ENCODE data around the gene DAGLA. TPM values are rescaled to one million over a fixed set of nuclear protein-coding genes. Genes with fewer than 3 reads are reported as not detected.

DAGLA gene
- 1.1 and 4.6 TPM in 2 replicates for total RNA-seq (ENCODE audit: low replicate concordance)

DNA sequence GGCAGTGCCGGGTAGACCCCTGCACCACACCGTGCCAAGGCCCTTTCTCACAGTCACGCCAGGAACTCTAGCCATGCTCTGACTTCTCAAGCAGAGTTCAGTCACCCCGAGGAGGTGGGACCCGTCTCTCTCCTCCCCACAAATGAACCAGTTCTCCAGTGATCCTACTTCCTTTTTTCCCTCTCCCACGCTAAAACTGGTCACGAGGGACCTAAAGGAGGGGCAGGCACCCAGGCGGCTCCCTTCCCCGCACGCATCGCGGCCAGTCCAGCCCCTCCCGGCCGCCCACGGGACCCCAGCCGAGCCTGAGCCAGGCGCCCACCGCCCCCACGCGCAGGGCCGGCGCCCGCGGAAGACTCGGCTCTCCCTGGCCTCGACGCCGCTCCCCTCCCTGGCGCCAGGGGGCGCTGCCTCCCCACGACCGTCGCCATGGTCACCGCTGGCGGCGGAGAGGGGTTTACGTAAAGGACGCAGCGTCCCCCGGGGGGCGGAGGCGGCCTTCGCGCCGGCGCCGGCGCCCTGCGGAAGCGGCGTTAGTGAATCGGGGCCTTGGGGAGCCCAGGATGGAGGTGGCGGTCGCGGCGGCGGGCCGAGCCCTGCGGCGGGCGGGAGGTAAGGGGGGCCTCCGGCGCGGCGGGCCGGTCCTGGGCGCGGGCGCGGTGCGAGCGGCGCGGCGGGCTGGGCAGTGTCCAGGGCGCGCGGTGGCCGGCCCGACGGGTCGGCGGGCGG is at the start of gene DAGLA:
TSS of gene DAGLA (plus strand) at position 499 of the 729 bp plus-strand sequence. CDS start 39,765 bp downstream, outside the sequence.
- H3K9ac ChIP-seq, result no peak within 1 kb of the TSS

DNA sequence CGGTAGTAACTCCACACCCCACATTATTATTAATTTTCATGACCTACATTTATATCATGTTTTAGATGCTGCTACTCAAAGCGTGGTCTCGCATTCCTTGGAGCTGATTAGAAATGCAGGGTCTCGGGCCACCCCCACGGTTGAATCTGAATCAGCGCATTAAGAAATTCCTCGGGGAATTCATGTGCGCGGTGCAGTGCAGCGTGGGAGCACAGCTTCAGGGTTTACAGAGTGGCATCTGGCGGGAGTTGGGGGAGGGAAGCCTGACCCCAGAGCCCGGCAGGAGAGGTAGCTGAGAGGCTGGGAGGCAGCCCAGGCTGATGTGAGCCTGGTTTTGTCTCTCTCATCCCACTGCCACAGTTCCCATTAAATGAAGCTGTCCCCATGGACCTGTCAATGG is 48.1 kb upstream of the DAGLA start:
- DNase-seq (ENCODE audit: low spot score), result peak; percentile 70
- H3K9me3 Mint-ChIP-seq, result no peaks in the 10 kb centered on the region
- H3K4me3 Mint-ChIP-seq, result no peak overlapping the region
- no peak overlapping the region for H3K27ac Mint-ChIP-seq
- Histone ChIP-seq H3K9me3 (ENCODE audit: low read depth) (no peaks in the 10 kb centered on the region), H3K36me3 (no peaks in the 10 kb centered on the region), H3K4me3 (no peak overlapping the region), H3K27ac (no peak overlapping the region), H4K20me1 (ENCODE audit: low read depth) (no peaks in the 10 kb centered on the region), H3K4me1 (peaks cover 11% of the 10 kb centered on the region), H3K9ac (no peak overlapping the region), H2AFZ (replicated peaks) (no peak overlapping the region), H3K79me2 (ENCODE audit: low read depth) (no peaks in the 10 kb centered on the region), H3K4me2 (peak overlapping the region; percentile 19), H3F3A (ENCODE audit: low read depth) (no peaks in the 10 kb centered on the region), H3K27me3 (no peaks in the 10 kb centered on the region)
- H3K27me3 Mint-ChIP-seq (ENCODE audit: insufficient read depth, low read depth), result peaks cover 9% of the 10 kb centered on the region
- TF ChIP-seq EZH2 (IDR thresholded peaks at IDR 0.05) (no peak), EZH2phosphoT487 (IDR thresholded peaks at IDR 0.05) (no peak), CTCF (IDR thresholded peaks at IDR 0.05) (no peak)
- H3K36me3 Mint-ChIP-seq, result no peaks in the 10 kb centered on the region
- peaks cover 43% of the 10 kb centered on the region for H3K4me1 Mint-ChIP-seq

More for the DNA sequence above, at the start of gene DAGLA:
- Mint-ChIP-seq H3K36me3 (no peaks in the 10 kb centered on the region), H3K27ac (no peak within 1 kb of the TSS), H3K27me3 (ENCODE audit: insufficient read depth, low read depth) (peaks cover 16% of the 10 kb centered on the region), H3K9me3 (no peaks in the 10 kb centered on the region), H3K4me3 (peak within 1 kb of the TSS; percentile 83), H3K4me1 (peaks cover 24% of the 10 kb centered on the region)
- Histone ChIP-seq H3K4me3 (peak within 1 kb of the TSS; percentile 44), H3K27me3 (peaks cover 21% of the 10 kb centered on the region), H3K9me3 (ENCODE audit: low read depth) (no peaks in the 10 kb centered on the region), H3F3A (ENCODE audit: low read depth) (peaks cover 9% of the 10 kb centered on the region), H3K36me3 (no peaks in the 10 kb centered on the region), H2AFZ (replicated peaks) (peak within 1 kb of the TSS; percentile 48), H3K4me2 (peak within 1 kb of the TSS; percentile 71), H3K79me2 (ENCODE audit: low read depth) (no peaks in the 10 kb centered on the region), H3K4me1 (peaks cover 16% of the 10 kb centered on the region), H4K20me1 (ENCODE audit: low read depth) (no peaks in the 10 kb centered on the region), H3K27ac (no peak within 1 kb of the TSS)
- peak; percentile 89 for DNase-seq (ENCODE audit: low spot score)
- TF ChIP-seq EZH2 (IDR thresholded peaks at IDR 0.05) (no peak), EZH2phosphoT487 (IDR thresholded peaks at IDR 0.05) (no peak), CTCF (IDR thresholded peaks at IDR 0.05) (peak; percentile 96)

DNA sequence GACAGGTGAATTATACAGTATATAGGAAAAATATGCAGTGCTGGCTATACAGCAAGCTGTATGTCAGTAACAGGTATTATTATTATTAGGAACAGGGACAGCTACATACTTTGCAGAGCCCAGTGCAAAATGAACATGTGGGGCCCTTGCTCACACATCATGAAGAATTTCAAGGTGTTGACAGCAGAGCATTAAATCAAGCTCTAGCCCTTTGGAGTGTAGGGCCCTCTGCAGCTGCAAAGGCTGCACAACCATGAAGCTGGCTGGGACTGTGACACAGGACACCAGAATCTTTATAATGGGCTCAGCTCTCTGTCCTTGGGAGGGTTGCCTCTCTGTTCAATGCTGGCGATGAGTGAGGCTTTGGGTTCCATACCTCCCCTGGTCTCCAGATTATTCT is 44.9 kb upstream of the DAGLA start:
- no peak overlapping the region for H3K4me2 ChIP-seq
- H3K9me3 Mint-ChIP-seq, result no peaks in the 10 kb centered on the region
- peaks cover 6% of the 10 kb centered on the region for H3K27me3 Mint-ChIP-seq (ENCODE audit: insufficient read depth, low read depth)
- H3K4me3 ChIP-seq, result no peak overlapping the region
- H3K4me1 Mint-ChIP-seq, result peaks cover 23% of the 10 kb centered on the region
- no peaks in the 10 kb centered on the region for H3K27me3 ChIP-seq
- no peaks in the 10 kb centered on the region for H3K9me3 ChIP-seq (ENCODE audit: low read depth)
- no peak overlapping the region for H3K27ac Mint-ChIP-seq
- no peak for DNase-seq (ENCODE audit: low spot score)
- H2AFZ ChIP-seq (replicated peaks), result no peak overlapping the region
- TF ChIP-seq CTCF (IDR thresholded peaks at IDR 0.05) (no peak), EZH2phosphoT487 (IDR thresholded peaks at IDR 0.05) (no peak), EZH2 (IDR thresholded peaks at IDR 0.05) (no peak)
- H3K4me1 ChIP-seq, result peaks cover 11% of the 10 kb centered on the region
- no peak overlapping the region for H3K27ac ChIP-seq
- no peaks in the 10 kb centered on the region for H4K20me1 ChIP-seq (ENCODE audit: low read depth)
- no peaks in the 10 kb centered on the region for H3F3A ChIP-seq (ENCODE audit: low read depth)
- H3K79me2 ChIP-seq (ENCODE audit: low read depth), result no peaks in the 10 kb centered on the region
- no peaks in the 10 kb centered on the region for H3K36me3 ChIP-seq
- H3K9ac ChIP-seq, result no peak overlapping the region
- H3K4me3 Mint-ChIP-seq, result no peak overlapping the region
- no peaks in the 10 kb centered on the region for H3K36me3 Mint-ChIP-seq

Data from neural progenitor cell (in vitro differentiated cells).